ENCODE measurements around the gene SUSD2. TPM values are rescaled to one million over a fixed set of nuclear protein-coding genes. Genes with fewer than 3 reads are reported as not detected.
A peak's percentile ranks its signal among the peaks of the same experiment; 100 is the strongest.
"Not testable (repeated sequence)": the region's sequence is repeated elsewhere in the genome, so short reads cannot be mapped to it uniquely, and the experiment has no call there.

Gene SUSD2
- total RNA-seq, 1 donor = 0.72 TPM

DNA sequence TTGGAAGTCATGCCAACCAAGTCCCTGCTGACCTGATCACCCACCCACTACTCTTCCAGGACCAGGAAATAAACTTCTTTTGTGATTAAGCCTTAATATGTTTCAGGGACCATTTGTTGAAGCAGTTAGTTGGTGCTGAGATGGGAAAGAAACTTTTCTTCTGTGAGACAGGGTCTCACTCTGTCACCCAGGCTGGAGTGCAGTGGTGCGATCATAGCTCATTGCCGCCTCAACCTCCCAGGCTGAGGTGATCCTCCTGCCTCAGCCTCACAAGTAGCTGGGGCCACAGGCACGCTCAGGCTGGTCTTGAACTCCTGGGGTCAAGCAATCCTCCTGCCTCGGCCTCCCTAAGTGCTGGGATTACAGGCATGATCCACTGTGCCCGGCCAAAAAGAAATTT is 10.6 kb downstream of the SUSD2 start:
- no peak overlapping the region for H2AFZ ChIP-seq (ENCODE audit: low read length)
- DNase-seq (ENCODE audit: insufficient read length, low spot score, missing footprints) = peak; percentile 74
- H3K27ac ChIP-seq (ENCODE audit: low read depth, low read length) = peak overlapping the region; percentile 33
- TF ChIP-seq, protein P1, sequence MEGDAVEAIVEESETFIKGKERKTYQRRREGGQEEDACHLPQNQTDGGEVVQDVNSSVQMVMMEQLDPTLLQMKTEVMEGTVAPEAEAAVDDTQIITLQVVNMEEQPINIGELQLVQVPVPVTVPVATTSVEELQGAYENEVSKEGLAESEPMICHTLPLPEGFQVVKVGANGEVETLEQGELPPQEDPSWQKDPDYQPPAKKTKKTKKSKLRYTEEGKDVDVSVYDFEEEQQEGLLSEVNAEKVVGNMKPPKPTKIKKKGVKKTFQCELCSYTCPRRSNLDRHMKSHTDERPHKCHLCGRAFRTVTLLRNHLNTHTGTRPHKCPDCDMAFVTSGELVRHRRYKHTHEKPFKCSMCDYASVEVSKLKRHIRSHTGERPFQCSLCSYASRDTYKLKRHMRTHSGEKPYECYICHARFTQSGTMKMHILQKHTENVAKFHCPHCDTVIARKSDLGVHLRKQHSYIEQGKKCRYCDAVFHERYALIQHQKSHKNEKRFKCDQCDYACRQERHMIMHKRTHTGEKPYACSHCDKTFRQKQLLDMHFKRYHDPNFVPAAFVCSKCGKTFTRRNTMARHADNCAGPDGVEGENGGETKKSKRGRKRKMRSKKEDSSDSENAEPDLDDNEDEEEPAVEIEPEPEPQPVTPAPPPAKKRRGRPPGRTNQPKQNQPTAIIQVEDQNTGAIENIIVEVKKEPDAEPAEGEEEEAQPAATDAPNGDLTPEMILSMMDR (IDR thresholded peaks at IDR 0.05; ENCODE audit: extremely low read depth, low read depth, low read length) = no peak
- no peaks in the 10 kb centered on the region for H4K20me1 ChIP-seq (ENCODE audit: insufficient read depth, low read length)
- no peaks in the 10 kb centered on the region for H3K79me2 ChIP-seq (ENCODE audit: insufficient read depth, low read length)
- no peaks in the 10 kb centered on the region for H3K9me3 ChIP-seq (ENCODE audit: low read depth, low read length)
- no peaks in the 10 kb centered on the region for H3K36me3 ChIP-seq (ENCODE audit: insufficient read depth, low read length)
- H3K27me3 ChIP-seq (ENCODE audit: insufficient read depth, low read length) = no peaks in the 10 kb centered on the region
- H3K4me1 ChIP-seq (ENCODE audit: insufficient read depth, low read length) = peaks cover 12% of the 10 kb centered on the region
- H3K4me3 ChIP-seq (ENCODE audit: insufficient read depth, low read length) = no peak overlapping the region
- H3K4me2 ChIP-seq (ENCODE audit: insufficient read depth, low read length) = no peak overlapping the region

DNA sequence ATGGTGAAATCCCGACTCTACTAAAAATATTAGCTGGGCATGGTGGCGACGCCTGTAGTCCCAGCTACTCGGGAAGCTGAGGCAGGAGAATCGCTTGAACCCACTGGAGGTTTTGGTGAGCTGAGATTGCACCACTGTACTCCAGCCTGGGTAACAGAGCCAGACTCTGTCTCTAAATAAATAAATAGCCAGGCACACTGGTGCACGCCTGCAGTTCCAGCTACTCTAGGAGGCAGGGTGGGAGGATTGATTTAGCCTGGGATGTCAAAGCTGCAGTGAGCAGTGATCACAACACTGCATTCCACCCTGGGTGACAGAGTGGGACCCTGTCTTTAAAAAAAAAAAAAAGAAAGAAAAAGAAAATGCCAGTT is 17.4 kb downstream of the SUSD2 start:
- Histone ChIP-seq H3K4me3 (ENCODE audit: insufficient read depth, low read length) (no peak overlapping the region), H3K27ac (ENCODE audit: low read depth, low read length) (peak overlapping the region; percentile 51), H3K27me3 (ENCODE audit: insufficient read depth, low read length) (no peaks in the 10 kb centered on the region), H3K4me2 (ENCODE audit: insufficient read depth, low read length) (no peak overlapping the region), H3K36me3 (ENCODE audit: insufficient read depth, low read length) (no peaks in the 10 kb centered on the region), H3K9me3 (ENCODE audit: low read depth, low read length) (no peaks in the 10 kb centered on the region), H2AFZ (ENCODE audit: low read length) (no peak overlapping the region), H3K79me2 (ENCODE audit: insufficient read depth, low read length) (no peaks in the 10 kb centered on the region), H3K4me1 (ENCODE audit: insufficient read depth, low read length) (peaks cover 24% of the 10 kb centered on the region), H4K20me1 (ENCODE audit: insufficient read depth, low read length) (no peaks in the 10 kb centered on the region)
- TF ChIP-seq, protein P1 (IDR thresholded peaks at IDR 0.05; ENCODE audit: extremely low read depth, low read depth, low read length) = no peak
- DNase-seq (ENCODE audit: insufficient read length, low spot score, missing footprints) = no peak

DNA sequence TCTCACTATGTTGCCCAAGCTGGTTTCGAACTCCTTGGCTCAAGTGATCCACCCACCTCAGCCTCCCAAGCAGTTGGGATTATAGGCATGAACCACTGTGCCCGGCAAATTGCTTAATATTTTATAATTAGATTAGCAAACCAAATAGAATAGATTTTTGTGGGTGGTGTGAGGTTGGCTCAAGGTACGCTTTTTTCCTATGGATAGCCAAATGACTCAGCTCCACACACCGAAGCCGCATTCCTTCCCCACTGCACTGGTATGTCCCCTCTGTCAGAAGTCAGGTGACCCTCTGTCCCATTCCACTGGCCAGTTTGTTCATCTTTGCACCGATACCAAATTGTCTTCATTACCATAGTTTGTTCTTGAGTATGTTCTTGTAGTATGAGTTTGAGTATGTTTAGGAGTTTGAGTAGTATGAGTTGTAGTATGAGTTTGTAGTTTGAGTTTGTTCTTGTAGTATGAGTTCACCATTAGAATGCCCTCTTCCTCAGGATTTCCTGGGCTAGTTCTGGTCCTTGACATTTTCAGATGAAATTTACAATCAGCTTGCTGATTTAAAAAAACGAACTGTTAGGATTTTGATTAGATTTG is 19.4 kb downstream of the SUSD2 start:
- TF ChIP-seq, protein P1 (IDR thresholded peaks at IDR 0.05; ENCODE audit: extremely low read depth, low read depth, low read length) = no peak
- no peak overlapping the region for H2AFZ ChIP-seq (ENCODE audit: low read length)
- peak overlapping the region; percentile 61 for H3K27ac ChIP-seq (ENCODE audit: low read depth, low read length)
- H3K4me3 ChIP-seq (ENCODE audit: insufficient read depth, low read length) = no peak overlapping the region
- H3K27me3 ChIP-seq (ENCODE audit: insufficient read depth, low read length) = no peaks in the 10 kb centered on the region
- H3K36me3 ChIP-seq (ENCODE audit: insufficient read depth, low read length) = no peaks in the 10 kb centered on the region
- H3K4me2 ChIP-seq (ENCODE audit: insufficient read depth, low read length) = no peak overlapping the region
- H3K9me3 ChIP-seq (ENCODE audit: low read depth, low read length) = no peaks in the 10 kb centered on the region
- DNase-seq (ENCODE audit: insufficient read length, low spot score, missing footprints) = peak; percentile 36
- peaks cover 24% of the 10 kb centered on the region for H3K4me1 ChIP-seq (ENCODE audit: insufficient read depth, low read length)
- H3K79me2 ChIP-seq (ENCODE audit: insufficient read depth, low read length) = no peaks in the 10 kb centered on the region
- no peaks in the 10 kb centered on the region for H4K20me1 ChIP-seq (ENCODE audit: insufficient read depth, low read length)

DNA sequence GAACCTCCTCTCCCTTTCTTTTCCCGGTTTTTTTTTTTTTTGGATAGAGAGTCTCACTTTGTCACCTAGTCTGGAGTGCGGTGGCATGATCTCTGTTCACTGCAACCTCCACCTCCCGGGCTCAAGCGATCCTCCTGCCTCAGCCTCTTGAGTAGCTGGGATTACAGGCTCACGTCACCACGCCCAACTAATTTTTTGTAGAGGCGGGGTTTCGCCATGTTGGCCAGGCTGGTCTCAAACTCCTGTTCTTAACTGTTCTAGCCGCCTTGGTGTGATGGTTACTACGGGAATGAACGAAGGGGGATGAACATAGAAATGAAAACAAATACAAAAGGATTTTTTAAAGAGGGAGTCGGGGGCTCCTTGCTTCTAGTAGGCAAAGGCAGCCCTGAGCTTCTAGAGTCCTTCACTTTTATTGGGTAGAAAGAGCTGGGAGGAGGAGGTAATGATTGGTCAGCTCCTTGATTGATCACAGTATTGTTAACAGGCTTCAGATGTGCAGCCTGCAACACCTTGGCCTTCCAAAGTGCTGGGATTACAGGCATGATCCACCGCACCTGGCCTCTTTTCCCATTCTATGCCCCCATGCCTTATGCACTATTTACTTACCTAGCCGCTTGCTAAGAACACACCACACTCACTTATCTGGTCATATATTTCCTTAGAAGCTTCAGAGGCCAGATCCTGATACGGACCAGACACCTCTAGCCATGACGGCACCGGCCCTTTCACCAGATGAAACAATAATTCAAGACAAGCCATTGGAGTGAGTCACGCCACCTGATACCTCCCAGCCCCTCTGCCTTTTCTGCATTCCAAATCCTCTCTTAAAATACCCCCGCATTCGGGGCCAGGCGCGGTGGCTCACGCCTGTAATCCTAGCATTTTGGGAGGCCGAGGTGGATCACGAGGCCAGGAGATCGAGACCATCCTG is 20.7 kb downstream of the SUSD2 start:
- H3K4me3 ChIP-seq (ENCODE audit: insufficient read depth, low read length) = no peak overlapping the region
- no peaks in the 10 kb centered on the region for H4K20me1 ChIP-seq (ENCODE audit: insufficient read depth, low read length)
- H2AFZ ChIP-seq (ENCODE audit: low read length) = no peak overlapping the region
- H3K27me3 ChIP-seq (ENCODE audit: insufficient read depth, low read length) = no peaks in the 10 kb centered on the region
- H3K79me2 ChIP-seq (ENCODE audit: insufficient read depth, low read length) = no peaks in the 10 kb centered on the region
- no peaks in the 10 kb centered on the region for H3K9me3 ChIP-seq (ENCODE audit: low read depth, low read length)
- peaks cover 30% of the 10 kb centered on the region for H3K4me1 ChIP-seq (ENCODE audit: insufficient read depth, low read length)
- DNase-seq (ENCODE audit: insufficient read length, low spot score, missing footprints) = peak; percentile 6
- no peaks in the 10 kb centered on the region for H3K36me3 ChIP-seq (ENCODE audit: insufficient read depth, low read length)
- H3K27ac ChIP-seq (ENCODE audit: low read depth, low read length) = no peak overlapping the region
- H3K4me2 ChIP-seq (ENCODE audit: insufficient read depth, low read length) = no peak overlapping the region
- TF ChIP-seq, protein P1 (IDR thresholded peaks at IDR 0.05; ENCODE audit: extremely low read depth, low read depth, low read length) = no peak

DNA sequence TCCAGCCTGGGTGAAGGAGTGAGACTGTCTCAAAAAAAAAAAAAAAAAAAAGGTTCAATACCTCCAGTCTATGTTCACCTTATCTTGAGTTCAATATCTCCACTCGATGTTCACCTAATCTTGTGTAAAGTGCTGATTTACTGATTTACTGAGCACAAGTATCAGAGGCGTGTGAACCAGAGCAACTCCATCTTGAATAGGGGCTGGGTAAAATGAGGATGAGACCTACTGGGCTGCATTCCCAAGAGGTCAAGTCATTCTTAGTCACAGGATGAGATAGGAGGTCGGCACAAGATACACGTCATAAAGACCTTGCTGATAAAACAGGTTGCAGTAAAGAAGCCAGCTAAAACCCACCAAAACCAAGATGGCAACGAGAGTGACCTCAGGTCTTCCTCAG is 22.6 kb downstream of the SUSD2 start:
- not testable (repeated sequence) for DNase-seq (ENCODE audit: insufficient read length, low spot score, missing footprints); H3K79me2 ChIP-seq (ENCODE audit: insufficient read depth, low read length); H3K4me3 ChIP-seq (ENCODE audit: insufficient read depth, low read length); H4K20me1 ChIP-seq (ENCODE audit: insufficient read depth, low read length); H3K27ac ChIP-seq (ENCODE audit: low read depth, low read length); H3K9me3 ChIP-seq (ENCODE audit: low read depth, low read length); H2AFZ ChIP-seq (ENCODE audit: low read length); H3K4me2 ChIP-seq (ENCODE audit: insufficient read depth, low read length); H3K27me3 ChIP-seq (ENCODE audit: insufficient read depth, low read length); H3K36me3 ChIP-seq (ENCODE audit: insufficient read depth, low read length)
- peaks cover 34% of the 10 kb centered on the region for H3K4me1 ChIP-seq (ENCODE audit: insufficient read depth, low read length)

Data from osteoblast (primary cell).